Measurements from ENCODE around the gene RBKS. TPM values are rescaled to one million over a fixed set of nuclear protein-coding genes. Genes with fewer than 3 reads are reported as not detected.

The RBKS gene
- total and polyA plus RNA-seq, 2 of the 8 experiments (the other 6 are each of a cell fraction or from before 2014, with no cell fraction given), result 1.1 to 1.5 TPM

DNA sequence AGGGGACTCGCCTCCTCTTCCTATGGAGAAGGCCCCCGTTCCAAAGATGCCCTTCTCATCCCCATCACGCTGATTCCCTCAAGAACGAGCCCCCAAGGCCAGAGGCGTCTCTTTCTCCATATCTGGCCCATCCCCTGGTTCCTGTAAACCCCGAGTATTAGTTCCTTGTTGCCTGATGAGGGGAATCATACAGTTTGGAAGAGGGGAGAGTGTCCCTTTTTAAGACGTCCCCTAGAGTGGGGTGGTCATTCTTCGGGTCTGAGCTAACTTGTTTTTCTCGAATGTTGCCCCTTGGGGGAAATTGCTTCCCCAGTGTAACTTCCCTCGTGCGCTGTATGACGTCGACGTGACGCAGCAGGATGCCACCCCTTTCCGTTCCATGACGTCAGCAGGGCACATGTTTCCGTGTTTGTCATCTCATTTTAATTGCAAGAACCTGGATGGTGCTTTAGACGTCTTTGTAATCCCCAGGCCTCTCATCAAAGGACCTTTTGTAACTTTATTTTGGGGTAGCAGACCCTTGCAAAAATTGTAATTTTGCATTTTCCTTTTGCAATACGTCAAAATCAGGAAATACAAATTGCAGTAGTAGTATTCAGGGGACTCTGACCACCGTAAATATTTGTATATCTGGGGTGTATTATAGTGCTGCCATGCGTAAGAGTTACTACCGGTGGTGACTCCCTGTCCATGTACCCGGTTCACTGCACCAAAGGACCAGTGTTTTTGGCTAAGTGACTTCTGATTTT lies 911 bp upstream of the RBKS start:
- Histone ChIP-seq H3K4me1 (replicated peaks in 1 of 4; ENCODE audit: control insufficient read depth in 3 of 4, insufficient read depth in 4 of 4, low read length in 3 of 4) (no peaks in the 10 kb centered on the region), H3K4ac (replicated peaks; ENCODE audit: insufficient read length, low read depth, low read length) (no peak overlapping the region), H3K9ac (replicated peaks in 1 of 4; ENCODE audit: extremely low read depth in 1 of 4, low read depth in 3 of 4, low read length in 3 of 4) (peak overlapping the region; percentile 71 to 94 (median 84)), H4K5ac (ENCODE audit: insufficient read length, low read depth, low read length) (peak overlapping the region; percentile 38), H3K23me2 (ENCODE audit: low read depth, low read length) (peaks cover 6% of the 10 kb centered on the region), H3K4me3 (ENCODE audit: extremely low read depth in 1 of 4, insufficient read depth in 2 of 4, low read depth in 3 of 4, low read length in 4 of 4) (peak overlapping the region; percentile 70 to 90 (median 80)), H3K9me3 (ENCODE audit: insufficient read depth in 2 of 2, low read depth in 1 of 2, low read length in 1 of 2) (no peaks in the 10 kb centered on the region), H2BK5ac (ENCODE audit: low read depth, low read length) (no peak overlapping the region; the same call in 1 of the 2 replicates), H3K18ac (ENCODE audit: extremely low read depth, low read length) (peak overlapping the region; percentile 17; the same call in 1 of the 2 replicates), H2BK12ac (ENCODE audit: low read depth, low read length) (no peak overlapping the region; the same call in 1 of the 2 replicates), H3K36me3 (ENCODE audit: control insufficient read depth in 2 of 4, insufficient read depth in 4 of 4, low read length in 3 of 4) (no peaks in the 10 kb centered on the region), H2AK5ac (ENCODE audit: low read depth, low read length) (no peak overlapping the region), H2BK15ac (ENCODE audit: low read length) (no peak overlapping the region), H3K79me2 (ENCODE audit: control insufficient read depth in 1 of 2, insufficient read depth in 2 of 2, low read length in 2 of 2) (0 out of 4 replicates have a peak, but pooled peaks cover 0 to 3% of the 10 kb centered on the region in 2 experiments), H4K91ac (replicated peaks; ENCODE audit: insufficient read length, low read length) (peak overlapping the region; percentile 13), H4K8ac (ENCODE audit: extremely low read depth, insufficient read depth, low read length) (peak overlapping the region; percentile 90; the same call in 1 of the 2 replicates), H2AFZ (ENCODE audit: low read length) (peak overlapping the region; percentile 93), H3K14ac (ENCODE audit: insufficient read length) (no peak overlapping the region), H3K23ac (ENCODE audit: insufficient read length) (no peak overlapping the region), H3K27me3 (replicated peaks in 1 of 4; ENCODE audit: control insufficient read depth in 3 of 4, extremely low read depth in 1 of 4, insufficient read depth in 3 of 4, low read length in 3 of 4) (no peaks in the 10 kb centered on the region), H2BK120ac (replicated peaks; ENCODE audit: low read depth, low read length) (no peak overlapping the region), H3K56ac (replicated peaks; ENCODE audit: insufficient read length, low read depth, low read length) (no peak overlapping the region), H3K4me2 (ENCODE audit: insufficient read depth in 1 of 2, low read depth in 2 of 2, low read length in 2 of 2) (peak overlapping the region; percentile 66 to 94), H4K20me1 (replicated peaks in 1 of 2; ENCODE audit: control insufficient read depth in 1 of 2, insufficient read depth in 2 of 2, low read length in 2 of 2) (no peaks in the 10 kb centered on the region), H3K79me1 (ENCODE audit: low read depth, low read length) (no peaks in the 10 kb centered on the region), H2BK20ac (ENCODE audit: low read length) (no peak overlapping the region), H3K27ac (ENCODE audit: low read depth, low read length) (peak overlapping the region; percentile 96)
- FAIRE-seq (peak; percentile 13), DNase-seq (ENCODE audit: low read depth in 1 of 2, low spot score in 2 of 2) (peak; percentile 3 to 79)
- POLR2A ChIA-PET (ENCODE audit: partially characterized antibody), result interaction anchor here (0.6 to 1.1 kb wide), 2 partner anchors 499 to 502 kb away, joined by 3 read pairs; no protein-coding TSS in a partner anchor
- CTCF ChIA-PET (ENCODE audit: partially characterized antibody), result no interaction called here
- WGBS, 2 experiments (ENCODE audit: extremely low coverage in 1 of 2, insufficient coverage in 1 of 2, insufficient read length in 1 of 2, insufficient replicate concordance in 2 of 2, low coverage in 1 of 2, low lambda C conversion rate in 2 of 2, missing lambda C conversion rate in 1 of 2), result 23% methylated on average over 24 of the region's 24 CpGs; no CpG with 5 or more reads in 1 of the 2 experiments
- TF ChIP-seq POU5F1 (IDR thresholded peaks at IDR 0.05; ENCODE audit: low read depth, low read length) (no peak), GTF2F1 (IDR thresholded peaks at IDR 0.05; ENCODE audit: borderline replicate concordance, low read depth, low read length) (peak; percentile 71; the same call in 1 of the 2 replicates), BRCA1 (IDR thresholded peaks at IDR 0.05; ENCODE audit: low read depth, low read length) (peak; percentile 51; the same call in 1 of the 2 replicates), JUND (IDR thresholded peaks at IDR 0.05; ENCODE audit: low read length) (peak; percentile 75), HDAC6 (IDR thresholded peaks at IDR 0.05; ENCODE audit: low read depth, low read length) (no peak), ASH2L (IDR thresholded peaks at IDR 0.05; ENCODE audit: low read length) (peak; percentile 78), JUN (IDR thresholded peaks at IDR 0.05; ENCODE audit: low read depth, low read length) (peak; percentile 65; the same call in 1 of the 2 replicates), CBX8 (IDR thresholded peaks at IDR 0.05; ENCODE audit: borderline replicate concordance, low read depth, low read length) (no peak), EP300 (IDR thresholded peaks at IDR 0.05; ENCODE audit: borderline replicate concordance in 1 of 2, low read depth in 2 of 2, low read length in 2 of 2) (0 out of 3 replicates have a peak, but pooled peaks of 1 of the 2 experiments have one; percentile 19), RFX5 (IDR thresholded peaks at IDR 0.05; ENCODE audit: borderline replicate concordance, low read depth, low read length) (no peak), PHF8 (conservative IDR thresholded peaks at IDR 0.05; ENCODE audit: low read depth, low read length) (peak; percentile 82)

Data from H1 (cell line).